Transverse colon (tissue), 4 donors: Measurements from ENCODE around the gene MAP2K5. TPM values are rescaled to one million over a fixed set of nuclear protein-coding genes. Genes with fewer than 3 reads are reported as not detected.

Experiments used
- DNase-seq: peaks from one replicate; pipeline ENCODE4 v3.0.0-alpha.2; 2019
- H3K27ac ChIP-seq, 4 donors: fragments of 200-600 bp; sonication (generic); 2 replicates each; pipeline ENCODE4 v1.5.1; 2016 to 2018; ENCODE audit warnings: inconsistent platforms in 4 of 4
- H3K27me3 ChIP-seq: fragments of 200-600 bp; sonication (generic); 2 replicates; pipeline ENCODE4 v1.5.1; 2017; ENCODE audit warnings: inconsistent platforms
- H3K36me3 ChIP-seq, 4 donors: fragments of 200-600 bp; sonication (generic); 2 replicates each; pipeline ENCODE4 v1.5.1; 2017 to 2019; ENCODE audit warnings: inconsistent platforms in 4 of 4
- H3K4me1 ChIP-seq, 4 donors: fragments of 200-600 bp; sonication (generic); 2 replicates each; pipeline ENCODE4 v1.5.1; 2017 to 2020; ENCODE audit warnings: inconsistent platforms in 4 of 4
- H3K4me3 ChIP-seq, 4 donors: fragments of 200-600 bp; sonication (generic); 1 replicate in 1 of 4; 2 replicates in 3 of 4; pipeline versions ENCODE4 v1.5.1 to v1.6.1; 2017 to 2019; ENCODE audit warnings: inconsistent platforms in 4 of 4
- H3K9me3 ChIP-seq, 2 donors: fragments of 200-600 bp; sonication (generic); 2 replicates each; pipeline ENCODE4 v1.5.1; 2017 to 2019; ENCODE audit warnings: inconsistent platforms in 2 of 2
- CTCF ChIP-seq, 5 experiments: fragments of 200-600 bp in 3 of 5; fragments of 450-650 bp in 2 of 5; sonication (generic) in 3 of 5; IDR thresholded peaks; 1 replicate in 2 of 5; 2 replicates in 3 of 5; pipeline ENCODE4 v1.5.1; 2016 to 2017; ENCODE audit warnings: antibody characterized with exemption in 5 of 5, inconsistent platforms in 3 of 5, mild to moderate bottlenecking in 2 of 5, moderate library complexity in 1 of 5
- EP300 ChIP-seq: sonication (generic); formaldehyde crosslinking; IDR thresholded peaks from one replicate; pipeline ENCODE4 v1.6.1; 2017; ENCODE audit warnings: antibody characterized with exemption, low read depth
- POLR2A ChIP-seq: fragments of 450-650 bp; IDR thresholded peaks from one replicate; pipeline ENCODE4 v1.6.1; 2016; ENCODE audit warnings: antibody characterized with exemption, mild to moderate bottlenecking, moderate library complexity
- POLR2AphosphoS5 ChIP-seq, 3 donors: sonication (generic); formaldehyde crosslinking; IDR thresholded peaks; one replicate each; pipeline ENCODE4 v1.6.1; 2016; ENCODE audit warnings: antibody characterized with exemption in 3 of 3
- WGBS, 2 donors: methylation state at CpG; one replicate each; pipeline ENCODE4 v1.1.5; 2018; ENCODE audit warnings: low coverage in 1 of 2; 5-methylcytosine and 5-hydroxymethylcytosine counted together
- in situ Hi-C, 4 donors: fragments of 200-750 bp; cut with MboI; loops; one replicate each; pipeline versions ENCODE4 v1.15.0 to v1.15.1; 2017; ENCODE audit warnings: low sequenced_read_pairs in 3 of 4, low pct_ligation_motif_present in 1 of 4, low pct_unique_long_range_greater_than_20kb in 1 of 4
- intact Hi-C: fragments of 100-400 bp; cut with DNase I; formaldehyde crosslinking; loops from one replicate; pipeline ENCODE4 v1.15.1; 2023; ENCODE audit warnings: low total_unique reads
- total RNA-seq, 4 donors: library from RNA; depleted of rRNA; stranded (reverse); fragments of >200 nt; gene quantifications; one replicate each; pipeline ENCODE4 v1.1.0, GENCODE V29; 2016

MAP2K5 gene
- total RNA-seq, 4 donors from 2014 or later = 19.8 to 320 (median 21.1) TPM

- intact Hi-C loops = no loop called here
- Histone ChIP-seq H3K36me3 (no peaks in the 10 kb centered on the region), H3K4me3 (no peak overlapping the region), H3K4me1 (peaks cover 0 to 34% (median 7%) of the 10 kb centered on the region in 4 donors), H3K27me3 (no peaks in the 10 kb centered on the region), H3K9me3 (no peaks in the 10 kb centered on the region), H3K27ac (no peak overlapping the region)
- TF ChIP-seq POLR2A (no peak), POLR2AphosphoS5 (IDR thresholded peaks at IDR 0.05) (no peak)
- no peak for DNase-seq
- in situ Hi-C loops = no loop called here
Observed at GRCh38 chr15:67743558-67743957, 201.1 kb downstream of the MAP2K5 start.

GRCh38 chr15:67744331-67745072, 202.0 kb downstream of the MAP2K5 start:
- Histone ChIP-seq H3K27me3 (no peaks in the 10 kb centered on the region), H3K4me3 (no peak overlapping the region), H3K9me3 (no peaks in the 10 kb centered on the region), H3K36me3 (no peaks in the 10 kb centered on the region), H3K27ac (no peak overlapping the region), H3K4me1 (peaks cover 0 to 34% (median 7%) of the 10 kb centered on the region in 4 donors)
- in situ Hi-C loops (no loop called here), intact Hi-C loops (no loop called here)
- DNase-seq = no peak
- no peak for TF ChIP-seq POLR2A
- WGBS, 2 donors = 58 to 65% methylated on average over 1 of the region's 1 CpG

- H3K36me3 ChIP-seq = no peaks in the 10 kb centered on the region
- H3K27me3 ChIP-seq = no peaks in the 10 kb centered on the region
- no peak for TF ChIP-seq POLR2A
- no peak for TF ChIP-seq EP300
- no peak for TF ChIP-seq CTCF (IDR thresholded peaks at IDR 0.05)
- TF ChIP-seq POLR2AphosphoS5 (IDR thresholded peaks at IDR 0.05) = no peak
- H3K4me3 ChIP-seq = no peak overlapping the region
- intact Hi-C loops = no loop called here
- H3K9me3 ChIP-seq = no peaks in the 10 kb centered on the region
- DNase-seq = no peak
- 58 to 69% methylated on average over 4 of the region's 4 CpGs for WGBS, 2 donors
- peaks cover 0 to 34% (median 7%) of the 10 kb centered on the region in 4 donors for H3K4me1 ChIP-seq
- in situ Hi-C loops = no loop called here
- H3K27ac ChIP-seq = no peak overlapping the region
Observed at GRCh38 chr15:67745073-67746006, 202.8 kb downstream of the MAP2K5 start.

- no peak overlapping the region for H3K27ac ChIP-seq
- no peaks in the 10 kb centered on the region for H3K27me3 ChIP-seq
- H3K4me1 ChIP-seq = peaks cover 0 to 34% (median 7%) of the 10 kb centered on the region in 4 donors
- no peaks in the 10 kb centered on the region for H3K36me3 ChIP-seq
- H3K9me3 ChIP-seq = no peaks in the 10 kb centered on the region
- intact Hi-C loops (no loop called here), in situ Hi-C loops (no loop called here)
- 77 to 83% methylated on average over 1 of the region's 1 CpG for WGBS, 2 donors
- H3K4me3 ChIP-seq = no peak overlapping the region
- no peak for DNase-seq
- no peak for TF ChIP-seq POLR2AphosphoS5 (IDR thresholded peaks at IDR 0.05)
- no peak for TF ChIP-seq CTCF (IDR thresholded peaks at IDR 0.05)
- no peak for TF ChIP-seq POLR2A
- no peak for TF ChIP-seq EP300
Observed at GRCh38 chr15:67746022-67746421, 203.5 kb downstream of the MAP2K5 start.

GRCh38 chr15:67746450-67746849, 203.9 kb downstream of the MAP2K5 start:
- in situ Hi-C loops = no loop called here
- DNase-seq = no peak
- Histone ChIP-seq H3K27ac (no peak overlapping the region), H3K4me3 (no peak overlapping the region), H3K27me3 (no peaks in the 10 kb centered on the region), H3K4me1 (peaks cover 0 to 34% (median 7%) of the 10 kb centered on the region in 4 donors), H3K36me3 (no peaks in the 10 kb centered on the region), H3K9me3 (no peaks in the 10 kb centered on the region)
- WGBS, 2 donors = 74 to 79% methylated on average over 3 to 4 of the region's 4 CpGs
- intact Hi-C loops = no loop called here
- TF ChIP-seq EP300 = no peak
- no peak for TF ChIP-seq POLR2A
- no peak for TF ChIP-seq POLR2AphosphoS5 (IDR thresholded peaks at IDR 0.05)
- TF ChIP-seq CTCF (IDR thresholded peaks at IDR 0.05) = no peak
